GM18873 (cell line): ENCODE results near the gene PFKFB3.
"Not testable (repeated sequence)": the region's sequence is repeated elsewhere in the genome, so short reads cannot be mapped to it uniquely, and the experiment has no call there.

Experiments
- ATAC-seq: cut with Tn5 transposase; IDR thresholded peaks from one replicate; pipeline ENCODE4 v1.9.1; 2021; ENCODE audit warnings: mild to moderate bottlenecking, moderate library complexity, moderate number of reproducible peaks; ENCODE audit not compliant: unreplicated experiment, low FRiP score

Gene PFKFB3

GRCh38 chr10:6200734-6201515 is 1.8 kb upstream of the PFKFB3 start:
- no peak for ATAC-seq

- ATAC-seq = peak; percentile 39
Measured at GRCh38 chr10:6201516-6201975, 1.2 kb upstream of the PFKFB3 start.

DNA sequence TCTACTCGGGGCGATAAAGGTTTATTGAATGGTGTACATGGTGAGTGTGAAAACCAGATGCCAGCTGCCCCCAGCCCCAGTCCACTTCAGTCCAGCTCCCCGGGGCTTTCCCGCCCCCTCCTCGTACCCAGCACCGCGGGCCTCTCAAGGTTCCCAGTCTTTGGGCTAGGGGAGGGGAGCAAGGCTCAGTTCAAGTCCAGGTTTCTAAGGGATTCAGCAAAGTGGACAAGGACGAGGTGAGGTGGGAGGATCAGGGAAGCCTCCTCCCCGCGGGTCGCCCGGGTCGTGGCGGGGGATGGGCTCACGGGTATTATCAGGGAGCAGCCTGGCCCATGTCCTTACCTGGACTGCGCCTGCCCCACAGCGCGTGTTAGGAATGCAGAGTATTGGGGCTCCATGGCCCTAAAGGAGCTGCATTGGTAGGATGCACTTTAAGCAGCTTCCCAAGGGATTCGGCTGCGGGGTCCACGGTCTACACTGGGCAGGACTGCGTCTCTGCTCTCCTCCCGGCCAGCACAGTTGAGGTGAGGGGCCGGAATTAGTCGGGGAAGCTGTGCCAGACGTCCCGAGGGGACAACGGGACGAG is 541 bp upstream of the PFKFB3 start:
- ATAC-seq = no peak

GRCh38 chr10:6203331-6204062 is 765 bp downstream of the PFKFB3 start:
- ATAC-seq = peak; percentile 14

GRCh38 chr10:6204063-6204340 is 1.3 kb downstream of the PFKFB3 start:
- ATAC-seq = no peak

DNA sequence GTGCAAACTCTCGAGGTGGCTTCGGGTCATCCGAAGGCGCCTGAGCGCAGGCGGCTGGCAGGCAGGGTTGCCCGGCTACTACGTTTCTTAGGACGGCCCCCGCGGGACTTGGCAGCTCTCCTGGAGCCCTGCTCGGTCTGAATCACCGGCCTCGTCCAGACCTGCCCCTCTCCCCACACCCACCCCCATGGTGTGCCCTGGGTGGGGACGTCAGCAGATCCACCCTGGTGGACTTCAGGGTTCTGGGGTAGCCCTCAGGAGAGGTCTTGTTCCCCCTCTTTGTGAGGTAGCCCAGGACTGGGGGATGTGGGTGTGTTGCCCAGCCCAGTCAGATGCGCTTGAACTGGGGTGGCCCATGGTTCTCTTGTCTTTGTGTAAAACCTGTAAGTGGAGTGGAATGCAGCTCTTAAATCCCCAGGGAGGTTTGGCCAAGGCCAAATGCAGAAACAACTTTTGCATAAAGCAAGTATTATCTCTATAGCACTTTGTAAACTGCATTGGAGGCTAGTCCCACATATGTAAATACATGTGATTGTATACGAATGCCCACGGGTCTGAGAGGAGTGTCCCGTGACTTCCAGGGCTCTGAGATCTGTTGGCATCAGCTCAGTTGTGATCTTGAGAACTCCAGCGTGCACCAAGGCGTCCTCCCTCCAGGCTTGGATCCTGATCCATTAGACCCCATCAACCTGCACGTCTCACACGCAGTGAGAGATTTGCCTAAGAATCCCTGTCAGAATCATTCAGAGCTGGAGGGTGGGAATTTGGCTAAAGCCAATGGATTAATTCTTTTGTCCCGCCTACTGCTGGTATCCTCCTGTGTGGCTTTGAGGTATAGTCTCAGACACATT is 1.8 kb downstream of the PFKFB3 start:
- no peak for ATAC-seq

DNA sequence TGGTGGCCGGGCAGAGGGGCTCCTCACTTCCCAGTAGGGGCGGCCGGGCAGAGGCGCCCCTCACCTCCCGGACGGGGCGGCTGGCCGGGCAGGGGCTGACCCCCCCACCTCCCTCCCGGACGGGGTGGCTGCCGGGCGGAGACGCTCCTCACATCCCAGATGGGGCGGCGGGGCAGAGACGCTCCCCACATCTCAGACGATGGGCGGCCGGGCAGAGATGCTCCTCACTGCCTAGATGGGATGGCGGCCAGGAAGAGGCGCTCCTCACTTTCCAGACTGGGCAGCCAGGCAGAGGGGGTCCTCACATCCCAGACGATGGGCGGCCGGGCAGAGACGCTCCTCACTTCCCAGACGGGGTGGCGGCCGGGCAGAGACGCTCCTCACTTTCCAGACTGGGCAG is 3.8 kb downstream of the PFKFB3 start:
- not testable (repeated sequence) for ATAC-seq

DNA sequence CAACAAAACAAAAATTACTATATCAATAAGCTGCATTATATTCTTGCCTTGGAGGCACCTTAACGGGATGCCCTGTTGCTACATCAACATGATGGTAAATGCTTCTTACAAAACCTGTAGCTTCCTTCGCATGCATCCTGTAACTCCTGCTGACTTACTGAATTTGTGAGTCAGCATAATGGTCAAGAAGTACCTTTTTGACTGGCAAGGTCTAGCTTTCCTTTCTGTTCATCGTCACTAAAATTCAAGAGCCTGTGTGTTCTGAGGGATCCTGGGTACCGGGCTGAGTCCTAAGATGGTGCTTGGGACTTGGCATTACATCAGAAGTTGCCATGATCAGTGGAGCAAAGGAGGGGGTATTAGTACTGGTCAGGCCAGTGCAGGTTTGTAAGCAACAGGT is 4.9 kb downstream of the PFKFB3 start:
- ATAC-seq = no peak

DNA sequence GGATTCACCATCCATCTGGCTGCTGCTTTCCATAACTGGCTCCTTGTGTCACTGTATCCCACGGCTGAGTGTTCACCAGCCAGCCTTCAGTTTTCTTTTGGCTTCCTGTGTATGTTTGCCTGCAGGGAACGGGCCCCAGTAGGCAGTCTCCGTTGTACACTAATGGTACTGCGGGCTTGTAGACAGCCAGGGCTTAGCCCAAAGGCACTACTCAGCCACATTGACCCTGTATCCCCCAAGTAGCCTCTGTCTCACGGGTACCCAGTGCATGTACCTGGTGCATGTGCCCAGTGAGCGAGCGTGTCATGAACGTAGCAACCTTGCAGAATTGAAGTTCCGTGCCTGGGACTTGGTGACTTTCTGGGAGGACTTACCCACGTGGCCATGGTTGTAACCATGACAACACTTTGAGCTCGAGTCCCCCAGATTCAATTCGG is 6.1 kb downstream of the PFKFB3 start:
- ATAC-seq = no peak

- no peak for ATAC-seq
Measured at GRCh38 chr10:6211341-6211670, 8.6 kb downstream of the PFKFB3 start.

DNA sequence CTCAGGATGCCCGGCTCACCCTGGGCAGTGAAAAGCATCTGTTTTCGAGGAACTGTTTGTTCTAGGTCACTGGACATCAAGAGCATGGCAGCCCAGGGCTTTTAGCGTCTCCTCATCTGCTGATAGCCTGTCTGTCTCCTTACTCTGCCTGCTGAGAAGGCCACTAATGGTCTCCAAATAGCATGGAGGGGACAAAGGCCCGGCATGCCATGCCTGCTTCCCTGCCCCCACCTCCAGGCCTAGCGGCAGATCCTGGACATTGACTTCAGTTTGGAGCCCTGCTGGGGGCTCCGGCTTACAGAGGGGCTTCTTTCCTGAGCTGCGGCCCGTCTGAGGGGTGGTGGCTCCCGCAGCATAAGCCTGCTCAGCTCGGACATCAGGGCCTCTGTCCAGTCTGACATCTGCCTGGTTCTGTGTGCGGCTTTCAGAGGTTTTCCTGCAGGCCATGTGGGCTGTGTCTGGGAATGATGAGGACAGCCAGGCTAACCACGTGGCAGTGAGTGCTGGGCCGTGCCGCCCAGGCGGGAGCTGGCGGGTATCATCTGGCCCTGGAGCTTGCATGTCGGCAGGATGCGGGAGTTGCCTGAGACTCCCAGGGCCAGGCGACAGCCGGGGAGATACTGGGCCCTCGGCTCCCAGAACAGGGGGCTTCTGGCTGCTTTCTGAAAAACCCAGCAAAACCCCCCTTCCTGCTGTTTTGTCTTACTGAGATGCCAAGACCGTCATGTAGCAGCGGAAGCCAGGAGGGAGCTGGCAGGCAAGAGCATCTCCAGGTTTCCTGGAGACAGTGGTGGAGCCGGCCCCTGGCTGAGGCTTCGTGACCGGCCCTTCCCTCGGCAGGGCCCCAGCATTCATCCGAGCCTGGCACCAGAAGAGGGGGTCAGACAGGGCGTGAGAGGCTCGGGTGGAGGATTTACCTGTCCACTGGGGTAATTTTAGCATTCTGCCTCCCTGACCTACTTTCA is 9.2 kb downstream of the PFKFB3 start:
- ATAC-seq = no peak

- no peak for ATAC-seq
Measured at GRCh38 chr10:6212806-6213205, 10.1 kb downstream of the PFKFB3 start.

- ATAC-seq = no peak
Measured at GRCh38 chr10:6213257-6213905, 10.6 kb downstream of the PFKFB3 start.

DNA sequence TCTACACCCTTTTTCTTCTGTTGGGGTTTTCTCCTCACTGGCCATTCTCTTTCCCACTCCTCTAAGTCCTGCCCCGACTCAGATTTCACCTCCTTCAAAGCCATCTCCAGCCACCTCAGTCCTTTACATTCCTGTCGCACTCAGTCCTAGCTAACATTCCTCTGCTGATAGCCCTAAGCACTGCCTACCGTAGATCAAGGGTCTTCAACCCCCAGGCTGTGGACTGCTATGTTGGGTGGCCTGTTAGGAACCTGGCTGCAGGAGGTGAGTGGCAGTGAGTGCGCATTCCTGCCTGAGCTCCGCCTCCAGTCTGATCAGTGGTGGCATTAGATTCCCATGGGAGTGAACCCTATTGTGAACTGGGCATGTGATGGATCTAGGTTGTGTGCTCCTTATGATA is 11.2 kb downstream of the PFKFB3 start:
- ATAC-seq = no peak

DNA sequence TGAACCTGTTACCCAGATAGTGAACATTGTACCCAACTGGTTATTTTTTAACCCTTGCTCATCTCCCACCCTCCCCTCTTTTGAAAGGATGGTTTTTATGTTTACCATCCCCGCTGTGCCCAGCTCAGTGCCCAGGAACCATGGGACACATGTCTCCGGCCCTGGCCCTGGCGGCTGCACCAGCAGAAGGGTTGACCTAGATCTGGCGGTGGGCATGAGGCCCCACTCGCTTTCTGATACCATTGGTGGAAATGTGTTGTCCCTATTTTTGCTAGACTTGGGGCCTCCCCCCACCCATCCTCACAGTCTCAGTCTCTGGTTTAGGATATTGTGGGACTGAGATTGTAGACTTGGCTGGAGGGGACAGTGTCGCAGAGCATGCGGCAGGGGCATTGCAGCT is 11.9 kb downstream of the PFKFB3 start:
- no peak for ATAC-seq

- ATAC-seq = no peak
Measured at GRCh38 chr10:6215241-6215640, 12.5 kb downstream of the PFKFB3 start.

- ATAC-seq = no peak
Measured at GRCh38 chr10:6215683-6216484, 13.2 kb downstream of the PFKFB3 start.

- no peak for ATAC-seq
Measured at GRCh38 chr10:6216916-6217315, 14.2 kb downstream of the PFKFB3 start.
